H1 (cell line): ENCODE measurements around the gene BSN. TPM values are rescaled to one million over a fixed set of nuclear protein-coding genes. Genes with fewer than 3 reads are reported as not detected.

Source experiments
- CTCF ChIA-PET: fragments of 300-600 bp; sonication (Branson Sonifier 250); formaldehyde crosslinking; loops from one replicate; lab custom pipeline; 2021; ENCODE audit not compliant: partially characterized antibody; lab: Charles Lee
- POLR2A ChIA-PET: fragments of 300-600 bp; sonication (Branson Sonifier 250); formaldehyde crosslinking; loops from one replicate; lab custom pipeline; 2021; ENCODE audit warnings: inconsistent platforms; ENCODE audit not compliant: partially characterized antibody; lab: Charles Lee
- DNase-seq, 2 experiments: peaks; one replicate each; pipeline versions ENCODE4 v3.0.0 to v3.0.0-alpha.2; 2010 to 2022; ENCODE audit warnings: low spot score in 2 of 2, low read depth in 1 of 2, mixed read lengths in 1 of 2
- FAIRE-seq: peaks from 2 replicates; lab custom pipeline; 2011; peaks lifted over from hg19 to GRCh38; lab: Jason Lieb, UNC
- H2AFZ ChIP-seq: 2 replicates; pipeline ENCODE4 v1.8.1; 2012; ENCODE audit warnings: low read length, inconsistent platforms
- H2AK5ac ChIP-seq: 2 replicates; pipeline ENCODE4 v1.6.1; 2013; ENCODE audit warnings: low read depth, low read length
- H2BK120ac ChIP-seq: replicated peaks from 2 replicates; pipeline ENCODE3; 2013; ENCODE audit warnings: low read depth, low read length, inconsistent platforms
- H2BK12ac ChIP-seq: 2 replicates; pipeline ENCODE4 v1.6.1; 2013; ENCODE audit warnings: low read depth, low read length
- H2BK15ac ChIP-seq: 2 replicates; pipeline ENCODE4 v1.6.1; 2013; ENCODE audit warnings: low read length
- H2BK20ac ChIP-seq: 2 replicates; pipeline ENCODE4 v1.6.1; 2013; ENCODE audit warnings: low read length
- H2BK5ac ChIP-seq: 2 replicates; pipeline ENCODE4 v1.6.1; 2013; ENCODE audit warnings: low read depth, low read length
- H3K14ac ChIP-seq: 2 replicates; pipeline ENCODE4 v1.6.1; 2013; ENCODE audit warnings: inconsistent platforms; ENCODE audit not compliant: insufficient read length
- H3K18ac ChIP-seq: 2 replicates; pipeline ENCODE4 v1.6.1; 2013; ENCODE audit warnings: low read length; ENCODE audit errors: extremely low read depth
- H3K23ac ChIP-seq: 2 replicates; pipeline ENCODE4 v1.6.1; 2013; ENCODE audit warnings: inconsistent platforms; ENCODE audit not compliant: insufficient read length
- H3K23me2 ChIP-seq: 2 replicates; pipeline ENCODE4 v1.6.1; 2013; ENCODE audit warnings: low read depth, low read length
- H3K27ac ChIP-seq: 2 replicates; pipeline ENCODE4 v1.6.1; 2011; ENCODE audit warnings: low read depth, low read length, inconsistent platforms
- H3K27me3 ChIP-seq, 4 experiments: replicated peaks in 1 of 4; 1 replicate in 1 of 4; 2 replicates in 3 of 4; pipeline versions ENCODE4 v1.6.1 to v1.8.1; 2011 to 2013; ENCODE audit warnings: low read length in 3 of 4, mild to moderate bottlenecking in 3 of 4, inconsistent platforms in 2 of 4, mixed read lengths in 2 of 4, moderate library complexity in 1 of 4; ENCODE audit not compliant: control insufficient read depth in 3 of 4, insufficient read depth in 3 of 4; ENCODE audit errors: extremely low read depth in 1 of 4
- H3K36me3 ChIP-seq, 4 experiments: 2 replicates each; pipeline versions ENCODE4 v1.6.1 to v1.8.1; 2011 to 2013; ENCODE audit warnings: mild to moderate bottlenecking in 4 of 4, low read length in 3 of 4, moderate library complexity in 2 of 4, control low read depth in 1 of 4, inconsistent platforms in 1 of 4; ENCODE audit not compliant: insufficient read depth in 4 of 4, control insufficient read depth in 2 of 4
- H3K4ac ChIP-seq: replicated peaks from 2 replicates; pipeline ENCODE3; 2013; ENCODE audit warnings: low read length, low read depth, mixed read lengths, inconsistent platforms; ENCODE audit not compliant: insufficient read length
- H3K4me1 ChIP-seq, 4 experiments: replicated peaks in 1 of 4; 1 replicate in 1 of 4; 2 replicates in 3 of 4; pipeline versions ENCODE4 v1.6.1 to v1.8.1; 2011 to 2013; ENCODE audit warnings: low read length in 3 of 4, inconsistent platforms in 2 of 4, mixed read lengths in 1 of 4; ENCODE audit not compliant: insufficient read depth in 4 of 4, control insufficient read depth in 3 of 4
- H3K4me2 ChIP-seq, 2 experiments: 2 replicates each; pipeline versions ENCODE4 v1.6.1 to v1.8.1; 2011 to 2013; ENCODE audit warnings: low read depth in 2 of 2, low read length in 2 of 2, control low read depth in 1 of 2, inconsistent platforms in 1 of 2, mild to moderate bottlenecking in 1 of 2; ENCODE audit not compliant: insufficient read depth in 1 of 2
- H3K4me3 ChIP-seq, 4 experiments: fragments of 200-600, 300-600 bp in 1 of 4; sonication (generic), shearing (Covaris generic), sonication (Bioruptor Twin) in 1 of 4; 2 replicates each; pipeline versions ENCODE4 v1.5.1 to v1.8.1; 2011 to 2016; ENCODE audit warnings: low read length in 4 of 4, low read depth in 3 of 4, control low read depth in 2 of 4, inconsistent platforms in 2 of 4, mild to moderate bottlenecking in 2 of 4, mixed read lengths in 1 of 4, moderate library complexity in 1 of 4; ENCODE audit not compliant: insufficient read depth in 2 of 4; ENCODE audit errors: extremely low read depth in 1 of 4
- H3K56ac ChIP-seq: replicated peaks from 2 replicates; pipeline ENCODE3; 2013; ENCODE audit warnings: low read depth, mild to moderate bottlenecking, mixed read lengths, low read length, inconsistent platforms; ENCODE audit not compliant: insufficient read length
- H3K79me1 ChIP-seq: 2 replicates; pipeline ENCODE4 v1.6.1; 2013; ENCODE audit warnings: low read depth, low read length, control low read depth
- H3K79me2 ChIP-seq, 2 experiments: 2 replicates each; pipeline versions ENCODE4 v1.6.1 to v1.8.1; 2012 to 2013; ENCODE audit warnings: low read length in 2 of 2, mild to moderate bottlenecking in 2 of 2, inconsistent platforms in 1 of 2; ENCODE audit not compliant: insufficient read depth in 2 of 2, control insufficient read depth in 1 of 2
- H3K9ac ChIP-seq, 4 experiments: replicated peaks in 1 of 4; 1 replicate in 1 of 4; 2 replicates in 3 of 4; pipeline versions ENCODE4 v1.6.1 to v1.8.1; 2011 to 2013; ENCODE audit warnings: low read depth in 3 of 4, low read length in 3 of 4, control low read depth in 2 of 4, mild to moderate bottlenecking in 2 of 4, moderate library complexity in 2 of 4, inconsistent platforms in 1 of 4; ENCODE audit errors: extremely low read depth in 1 of 4
- H3K9me3 ChIP-seq, 2 experiments: 2 replicates each; pipeline versions ENCODE4 v1.6.1 to v1.8.1; 2012 to 2013; ENCODE audit warnings: mild to moderate bottlenecking in 2 of 2, moderate library complexity in 2 of 2, control low read depth in 1 of 2, inconsistent platforms in 1 of 2, low read depth in 1 of 2, low read length in 1 of 2, mixed read lengths in 1 of 2; ENCODE audit not compliant: insufficient read depth in 2 of 2
- H4K20me1 ChIP-seq, 2 experiments: replicated peaks in 1 of 2; 2 replicates each; pipeline versions ENCODE3 to v1.8.1; 2011 to 2013; ENCODE audit warnings: inconsistent platforms in 2 of 2, low read length in 2 of 2, mild to moderate bottlenecking in 1 of 2; ENCODE audit not compliant: insufficient read depth in 2 of 2, control insufficient read depth in 1 of 2
- H4K5ac ChIP-seq: 2 replicates; pipeline ENCODE4 v1.6.1; 2013; ENCODE audit warnings: low read length, low read depth, mixed read lengths, inconsistent platforms; ENCODE audit not compliant: insufficient read length
- H4K8ac ChIP-seq: 2 replicates; pipeline ENCODE4 v1.8.0; 2013; ENCODE audit warnings: mild to moderate bottlenecking, moderate library complexity, low read length, inconsistent platforms; ENCODE audit not compliant: insufficient read depth; ENCODE audit errors: extremely low read depth
- H4K91ac ChIP-seq: replicated peaks from 2 replicates; pipeline ENCODE3; 2013; ENCODE audit warnings: low read length, mixed read lengths, inconsistent platforms; ENCODE audit not compliant: insufficient read length
- ATF2 ChIP-seq: IDR thresholded peaks from 2 replicates; pipeline ENCODE4 v1.6.1; 2012; ENCODE audit warnings: low read length, inconsistent platforms
- ATF3 ChIP-seq: IDR thresholded peaks from 2 replicates; pipeline ENCODE4 v1.6.1; 2011; ENCODE audit warnings: low read depth, mild to moderate bottlenecking, low read length; ENCODE audit not compliant: insufficient read depth
- BACH1 ChIP-seq: IDR thresholded peaks from 2 replicates; pipeline ENCODE4 v1.6.1; 2012; ENCODE audit warnings: low read length, improper control_type of control experiment
- EZH2 ChIP-seq: fragments of 200-600 bp; sonication (generic); IDR thresholded peaks from 2 replicates; pipeline ENCODE4 v1.7.1; 2012; ENCODE audit warnings: low read depth, mild to moderate bottlenecking, moderate library complexity, low read length, inconsistent platforms; ENCODE audit not compliant: severe bottlenecking
- PHF8 ChIP-seq: fragments of 200-600 bp; sonication (generic); conservative IDR thresholded peaks from 2 replicates; pipeline ENCODE4 v1.7.1; 2012; ENCODE audit warnings: low read depth, mild to moderate bottlenecking, inconsistent platforms, low read length, moderate library complexity
- SIX5 ChIP-seq: IDR thresholded peaks from 2 replicates; pipeline ENCODE4 v1.6.1; 2011; ENCODE audit warnings: mild to moderate bottlenecking, low read depth, low read length
- SP1 ChIP-seq: IDR thresholded peaks from 2 replicates; pipeline ENCODE4 v1.6.1; 2011; ENCODE audit warnings: low read depth, low read length
- SP4 ChIP-seq: IDR thresholded peaks from 2 replicates; pipeline ENCODE4 v1.6.1; 2012; ENCODE audit warnings: low read length, inconsistent platforms
- WGBS, 2 experiments: shearing (Covaris generic) in 1 of 2; methylation state at CpG; one replicate each; pipeline versions ENCODE4 v1.1.6 to v1.1.7; 2013 to 2015; ENCODE audit warnings: low lambda C conversion rate in 2 of 2, mixed read lengths in 2 of 2, inconsistent platforms in 1 of 2, low coverage in 1 of 2, missing lambda C conversion rate in 1 of 2; ENCODE audit not compliant: insufficient replicate concordance in 2 of 2, insufficient coverage in 1 of 2, insufficient read length in 1 of 2; ENCODE audit errors: extremely low coverage in 1 of 2, missing lambda C conversion rate in 1 of 2; 5-methylcytosine and 5-hydroxymethylcytosine counted together
- polyA plus RNA-seq, 7 experiments: library from polyadenylated mRNA; depleted of rRNA in 3 of 7; stranded (reverse) in 5 of 7; unstranded in 2 of 7; fragments of >200 nt in 5 of 7; fragments of 200-250 nt in 2 of 7; gene quantifications; 1 replicate in 5 of 7; 2 replicates in 1 of 7; 4 replicates in 1 of 7; pipeline versions ENCODE4 v1.2.1 to v1.2.3, GENCODE V29; 2011 to 2013; ENCODE audit warnings: missing spikeins in 2 of 7, mixed read lengths in 2 of 7
- total RNA-seq: library from RNA; stranded (reverse); fragmentation: NEBNext Ultra II Directional; extraction: Animal tissue kit (Norgen Biotek cat#: 25700); gene quantifications from 2 replicates; pipeline ENCODE4 v1.2.1, GENCODE V29; 2021

BSN gene
- total and polyA plus RNA-seq, 2 of the 8 experiments (the other 6 are each of a cell fraction or from before 2014, with no cell fraction given) = 0.60 to 3.0 TPM

GRCh38 chr3:49639551-49639950, 85.3 kb downstream of the BSN start:
- Histone ChIP-seq H3K4me1 (peaks cover 0 to 3% (median 0%) of the 10 kb centered on the region in 4 experiments; a peak in 1 of 7 replicates), H3K23me2 (no peaks in the 10 kb centered on the region), H3K36me3 (no peaks in the 10 kb centered on the region; a peak in 1 of 8 replicates), H3K18ac (no peak overlapping the region), H4K5ac (no peak overlapping the region), H3K79me2 (no peaks in the 10 kb centered on the region), H3K4me2 (no peak overlapping the region), H3K4ac (no peak overlapping the region), H2BK15ac (no peak overlapping the region), H2AFZ (no peak overlapping the region), H3K27ac (no peak overlapping the region), H4K91ac (no peak overlapping the region), H3K9ac (no peak overlapping the region), H3K56ac (no peak overlapping the region), H2BK20ac (no peak overlapping the region), H3K14ac (no peak overlapping the region), H3K23ac (no peak overlapping the region), H2BK12ac (no peak overlapping the region), H3K4me3 (no peak overlapping the region), H2AK5ac (no peak overlapping the region), H3K27me3 (no peaks in the 10 kb centered on the region), H3K79me1 (no peaks in the 10 kb centered on the region), H4K20me1 (no peaks in the 10 kb centered on the region), H2BK120ac (no peak overlapping the region), H3K9me3 (no peaks in the 10 kb centered on the region), H2BK5ac (no peak overlapping the region), H4K8ac (no peak overlapping the region)
- POLR2A ChIA-PET = no interaction called here
- TF ChIP-seq EZH2 = no peak
- no peak for TF ChIP-seq SP1
- no peak for TF ChIP-seq PHF8
- no peak for TF ChIP-seq SIX5
- no peak for TF ChIP-seq SP4
- TF ChIP-seq BACH1 = no peak
- TF ChIP-seq ATF2 = no peak
- TF ChIP-seq ATF3 = no peak
- no peak for FAIRE-seq
- 74% methylated on average over 2 of the region's 2 CpGs; no CpG with 5 or more reads in 1 of the 2 experiments for WGBS, 2 experiments
- CTCF ChIA-PET = interaction anchor here (0.6 to 5.1 kb wide), 5 partner anchors 15 to 281 kb away, joined by 3 to 39 read pairs (median 3); no protein-coding TSS in a partner anchor
- no peak for DNase-seq
